H7 (cell line): ENCODE measurements around the gene EEIG2. TPM values are rescaled to one million over a fixed set of nuclear protein-coding genes. Genes with fewer than 3 reads are reported as not detected.

Experiments
- DNase-seq: peaks from one replicate; pipeline ENCODE4 v3.0.0; 2012
- H3K27me3 ChIP-seq: 2 replicates; pipeline ENCODE4 v1.6.0; 2011; ENCODE audit warnings: mild to moderate bottlenecking, low read length; ENCODE audit not compliant: control insufficient read depth, insufficient read depth
- H3K36me3 ChIP-seq: replicated peaks from 2 replicates; pipeline ENCODE4 v1.5.1; 2011; ENCODE audit warnings: low read length; ENCODE audit not compliant: control insufficient read depth, insufficient read depth
- H3K4me3 ChIP-seq: 2 replicates; pipeline ENCODE4 v1.5.1; 2011; ENCODE audit warnings: low read depth, mild to moderate bottlenecking, control low read depth, low read length, moderate library complexity; ENCODE audit not compliant: insufficient read depth
- total RNA-seq: library from RNA; depleted of rRNA; stranded (reverse); fragments of >200 nt; shearing (Covaris generic); gene quantifications from 2 replicates; pipeline ENCODE4 v1.2.3, GENCODE V29; 2014

The EEIG2 gene
- total RNA-seq, 1 experiment from 2014 or later: 25.1 TPM

DNA sequence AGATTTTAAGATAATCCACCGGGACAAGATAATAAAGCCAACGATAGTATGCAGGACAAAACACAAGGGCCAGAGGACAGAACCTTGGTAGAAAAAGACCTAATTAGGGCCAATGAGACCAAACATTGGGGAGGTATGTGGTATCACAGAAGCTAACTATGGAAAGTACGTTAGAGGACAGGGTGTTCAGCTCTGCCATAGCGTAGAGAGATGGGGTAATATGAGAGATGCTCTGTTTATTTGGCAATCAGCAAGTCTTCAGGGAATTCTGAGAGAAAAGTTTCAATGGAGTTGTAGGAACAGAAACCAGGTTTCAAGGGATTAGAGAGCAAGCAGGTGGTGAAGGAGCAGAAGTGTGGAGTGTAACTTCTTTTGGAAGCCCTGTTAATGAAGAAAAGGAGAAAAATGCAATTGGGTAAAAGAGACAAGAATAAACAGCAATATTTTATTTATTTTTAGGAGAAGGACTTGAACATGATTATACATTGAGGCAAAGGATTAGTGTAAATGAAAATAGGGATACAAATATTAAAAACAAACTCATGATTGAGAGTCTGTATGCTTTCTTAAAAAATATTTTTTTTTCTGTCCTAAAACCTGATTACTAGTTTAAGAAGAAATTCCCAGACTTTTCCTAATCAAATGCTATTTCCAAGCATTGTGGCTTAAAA, 24.0 kb downstream of the EEIG2 start:
- Histone ChIP-seq H3K36me3 (no peaks in the 10 kb centered on the region), H3K4me3 (no peak overlapping the region), H3K27me3 (no peaks in the 10 kb centered on the region)
- no peak for DNase-seq

DNA sequence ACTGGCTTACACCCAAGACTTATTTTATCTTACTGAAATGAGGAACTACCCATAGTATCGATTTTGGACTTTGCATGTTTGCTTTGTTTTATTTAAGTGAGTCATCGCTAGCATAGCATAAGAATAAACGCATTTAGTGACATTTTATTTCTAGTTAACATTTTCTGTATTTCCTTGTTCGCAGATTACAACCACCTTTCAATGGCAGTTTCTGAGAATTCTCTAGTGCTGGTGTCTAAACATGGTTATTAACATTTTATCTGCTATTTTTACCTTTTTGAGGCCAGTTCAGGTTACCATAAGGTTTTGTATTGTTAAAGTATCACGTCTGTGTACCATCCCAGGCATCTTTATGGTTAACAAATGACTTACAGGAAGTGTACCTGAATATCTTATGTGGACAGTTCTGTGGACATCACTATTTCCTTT, 24.5 kb downstream of the EEIG2 start:
- no peaks in the 10 kb centered on the region for H3K36me3 ChIP-seq
- no peaks in the 10 kb centered on the region for H3K27me3 ChIP-seq
- no peak for DNase-seq
- no peak overlapping the region for H3K4me3 ChIP-seq

DNA sequence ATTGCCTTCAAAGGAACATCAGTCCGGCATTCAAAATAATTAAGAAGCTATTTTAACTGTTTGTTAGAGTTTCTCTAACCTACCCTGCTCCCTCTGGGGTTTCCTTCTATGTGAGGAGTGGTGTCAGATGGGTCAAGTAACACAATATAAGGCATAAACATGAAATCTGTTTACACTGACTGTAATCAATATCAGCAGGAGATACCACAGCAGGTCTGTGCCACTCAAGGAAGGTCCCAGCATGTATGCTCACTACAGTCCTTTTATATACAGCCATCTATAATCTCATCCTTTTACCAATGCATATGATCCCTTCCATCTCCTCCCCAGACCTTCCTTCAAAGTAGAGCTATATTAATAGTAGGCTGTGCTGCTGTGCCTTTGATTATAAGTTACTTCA, 25.4 kb downstream of the EEIG2 start:
- Histone ChIP-seq H3K36me3 (no peaks in the 10 kb centered on the region), H3K4me3 (no peak overlapping the region), H3K27me3 (no peaks in the 10 kb centered on the region)
- no peak for DNase-seq

DNA sequence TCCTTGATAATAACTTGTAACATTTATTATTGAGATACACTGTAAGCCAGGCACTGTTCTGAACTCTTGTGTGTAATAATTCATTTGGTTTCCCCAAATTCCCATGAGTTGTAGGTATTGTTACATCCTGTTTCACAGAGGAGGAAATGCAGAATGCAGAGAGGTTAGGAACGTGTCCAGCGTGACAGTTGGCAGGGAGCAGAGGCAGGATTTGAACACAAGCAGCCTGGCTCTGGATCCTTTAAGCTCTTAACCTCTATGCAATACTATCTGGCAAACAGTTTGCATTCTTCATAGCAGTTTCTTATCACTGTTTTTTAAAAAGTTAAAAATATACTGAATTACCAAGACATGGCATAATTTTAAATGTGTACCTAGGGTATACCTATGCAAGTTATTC, 30.5 kb downstream of the EEIG2 start:
- no peaks in the 10 kb centered on the region for H3K36me3 ChIP-seq
- no peak for DNase-seq
- H3K4me3 ChIP-seq: no peak overlapping the region
- no peaks in the 10 kb centered on the region for H3K27me3 ChIP-seq

DNA sequence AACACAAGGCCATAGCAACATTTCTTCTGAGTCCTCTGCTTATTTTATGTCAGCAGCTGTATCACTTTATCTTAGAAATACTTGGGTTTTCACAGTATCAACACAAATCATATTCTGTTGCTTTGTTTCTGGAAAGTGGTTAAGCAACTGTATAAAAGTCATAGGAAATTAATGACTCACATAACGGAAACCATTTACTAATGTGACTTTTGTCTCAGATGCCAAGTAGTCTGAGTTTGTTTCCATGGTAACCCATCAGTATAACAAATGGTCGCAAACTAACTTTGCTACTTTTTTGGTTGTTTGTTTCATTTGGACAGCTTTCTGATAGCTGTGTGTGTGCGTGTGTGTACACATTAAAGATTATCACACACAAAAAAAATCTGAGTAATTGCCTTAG, 31.1 kb downstream of the EEIG2 start:
- no peak for DNase-seq
- Histone ChIP-seq H3K27me3 (no peaks in the 10 kb centered on the region), H3K36me3 (no peaks in the 10 kb centered on the region), H3K4me3 (no peak overlapping the region)

DNA sequence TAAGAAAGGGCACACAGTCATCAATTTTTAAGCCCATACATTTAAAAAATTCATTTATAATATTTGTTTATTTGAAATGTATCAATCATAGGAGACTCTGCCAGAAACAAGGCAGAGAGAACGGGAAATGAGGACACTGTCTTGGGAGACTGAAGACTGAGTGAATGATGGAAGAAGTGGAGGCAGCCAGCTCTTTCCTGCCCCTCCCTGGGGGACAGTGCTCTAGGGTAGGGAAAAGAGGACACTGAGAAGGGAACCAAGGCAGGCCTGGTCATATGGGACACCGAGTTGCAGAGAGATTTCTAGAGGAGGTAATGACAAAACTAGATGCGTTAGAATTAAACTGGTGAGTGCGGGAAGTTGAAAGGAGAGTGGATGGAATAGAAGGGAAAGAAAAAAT, 31.6 kb downstream of the EEIG2 start:
- no peak for DNase-seq
- Histone ChIP-seq H3K4me3 (no peak overlapping the region), H3K27me3 (no peaks in the 10 kb centered on the region), H3K36me3 (no peaks in the 10 kb centered on the region)

DNA sequence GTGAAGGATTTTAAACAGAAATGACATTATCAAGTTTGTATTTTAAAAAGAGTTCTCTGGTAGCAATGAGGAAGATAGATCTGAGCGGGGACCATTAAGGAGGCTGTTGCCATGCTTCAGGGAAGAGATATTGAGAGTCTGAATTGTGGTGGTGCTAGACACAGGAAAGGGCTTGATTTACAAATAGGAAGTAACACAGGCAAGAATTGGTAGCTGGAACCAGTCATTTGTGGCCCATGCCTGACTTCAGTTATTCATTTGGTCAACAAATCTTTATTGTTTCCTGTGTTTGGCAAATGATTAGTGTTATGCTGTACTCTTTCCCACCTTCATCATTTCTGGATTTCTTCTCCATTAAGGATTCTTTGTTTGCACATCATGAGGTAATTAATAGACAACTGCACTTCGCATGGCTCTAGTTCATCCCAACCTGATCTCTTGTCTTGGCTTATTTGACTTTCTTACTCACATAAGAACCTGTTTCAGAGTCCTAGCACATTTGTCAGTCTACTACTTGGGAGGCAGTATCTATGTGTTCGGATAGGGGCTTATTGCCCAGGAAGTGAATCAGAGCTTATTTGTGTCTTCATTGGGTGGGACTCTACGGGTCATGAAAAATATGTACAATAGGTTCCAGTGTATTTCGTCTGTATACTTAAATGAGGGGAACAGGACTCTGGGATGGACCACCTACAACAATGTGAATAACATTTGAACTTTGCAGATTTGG, 32.3 kb downstream of the EEIG2 start:
- Histone ChIP-seq H3K4me3 (no peak overlapping the region), H3K27me3 (no peaks in the 10 kb centered on the region)
- DNase-seq: no peak

DNA sequence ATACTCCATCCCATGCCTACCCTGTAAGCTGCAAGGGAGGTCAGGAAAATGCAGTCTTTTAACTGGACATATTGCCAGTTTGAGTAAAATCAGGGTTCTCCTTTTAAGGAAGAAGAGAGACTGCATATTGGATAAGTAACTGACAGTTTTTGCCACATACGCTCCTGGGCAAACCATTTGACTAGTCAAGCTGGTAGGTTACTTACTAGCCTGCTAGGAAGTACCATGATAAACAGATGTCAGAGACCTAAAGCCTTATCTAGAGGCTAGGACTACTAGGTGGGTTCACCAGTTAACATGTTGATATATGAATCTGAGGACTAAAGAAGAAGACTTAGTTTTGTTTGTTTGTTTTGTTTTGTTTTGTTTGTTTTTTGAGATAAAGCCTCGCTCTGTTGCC, 33.5 kb downstream of the EEIG2 start:
- Histone ChIP-seq H3K36me3 (no peaks in the 10 kb centered on the region), H3K4me3 (no peak overlapping the region), H3K27me3 (no peaks in the 10 kb centered on the region)
- DNase-seq: no peak

More for the DNA sequence above, 32.3 kb downstream of the EEIG2 start:
- no peaks in the 10 kb centered on the region for H3K36me3 ChIP-seq

DNA sequence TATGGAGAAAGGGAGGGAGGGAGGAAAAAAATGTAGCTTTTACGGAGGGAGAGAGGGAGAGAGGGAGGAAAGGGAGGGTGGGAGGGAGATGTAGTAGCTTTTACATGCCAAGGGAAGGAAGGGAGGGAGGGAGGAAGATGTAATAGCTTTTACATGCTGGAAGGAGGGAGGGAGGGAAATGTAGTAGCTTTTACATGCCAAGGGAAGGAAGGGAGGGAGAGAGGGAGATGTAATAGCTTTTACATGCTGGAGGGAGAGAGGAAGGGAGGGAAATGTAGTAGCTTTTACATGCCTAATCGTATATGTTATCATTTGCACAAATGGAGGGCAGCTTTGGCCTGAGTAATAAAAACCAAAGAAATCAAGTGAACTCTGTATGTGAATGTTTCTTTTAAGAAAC, 35.6 kb downstream of the EEIG2 start:
- no peak for DNase-seq
- no peak overlapping the region for H3K4me3 ChIP-seq

DNA sequence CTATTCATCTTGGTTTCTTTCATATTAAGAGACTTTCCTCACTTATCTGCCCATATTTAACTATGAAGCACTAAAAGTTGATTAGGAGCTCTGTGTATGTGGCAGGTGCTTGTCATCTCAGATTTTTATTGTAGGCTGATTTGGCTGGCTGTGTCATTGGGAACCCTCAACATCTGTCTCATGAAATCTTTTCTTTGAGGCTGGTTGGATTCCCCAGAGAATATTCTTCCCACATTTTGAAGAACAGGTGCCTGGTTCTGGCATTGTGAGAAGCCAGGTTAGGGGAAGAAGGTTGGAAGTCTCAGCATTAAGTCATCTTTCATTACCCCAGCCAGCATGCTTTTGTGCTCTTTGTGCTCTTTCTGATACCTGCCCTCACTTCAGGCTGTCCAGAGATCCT, 37.1 kb downstream of the EEIG2 start:
- H3K36me3 ChIP-seq: no peaks in the 10 kb centered on the region
- H3K27me3 ChIP-seq: no peaks in the 10 kb centered on the region
- no peak overlapping the region for H3K4me3 ChIP-seq
- DNase-seq: no peak

More for the DNA sequence above, 35.6 kb downstream of the EEIG2 start:
- H3K36me3 ChIP-seq: no peaks in the 10 kb centered on the region
- H3K27me3 ChIP-seq: no peaks in the 10 kb centered on the region

DNA sequence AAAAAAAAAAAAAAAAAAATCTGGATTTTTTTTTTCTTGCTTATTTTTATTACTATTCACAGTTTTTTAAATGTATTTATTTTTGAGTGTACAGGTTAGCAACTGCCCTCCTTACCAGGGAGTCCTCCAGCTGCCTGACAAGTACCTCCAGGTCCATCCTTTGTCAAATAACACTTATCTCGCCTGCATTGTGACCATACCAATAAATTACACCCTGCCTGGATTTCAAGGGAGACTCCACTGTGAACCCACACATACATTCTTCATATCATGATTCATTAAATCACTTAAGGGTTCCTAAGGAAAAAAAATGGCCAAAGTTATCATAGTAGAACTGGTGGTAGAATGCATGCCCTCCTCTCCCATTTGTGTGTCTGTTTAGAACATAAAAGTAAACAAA, 38.4 kb downstream of the EEIG2 start:
- H3K4me3 ChIP-seq: no peak overlapping the region
- H3K27me3 ChIP-seq: no peaks in the 10 kb centered on the region
- DNase-seq: no peak
- no peaks in the 10 kb centered on the region for H3K36me3 ChIP-seq

DNA sequence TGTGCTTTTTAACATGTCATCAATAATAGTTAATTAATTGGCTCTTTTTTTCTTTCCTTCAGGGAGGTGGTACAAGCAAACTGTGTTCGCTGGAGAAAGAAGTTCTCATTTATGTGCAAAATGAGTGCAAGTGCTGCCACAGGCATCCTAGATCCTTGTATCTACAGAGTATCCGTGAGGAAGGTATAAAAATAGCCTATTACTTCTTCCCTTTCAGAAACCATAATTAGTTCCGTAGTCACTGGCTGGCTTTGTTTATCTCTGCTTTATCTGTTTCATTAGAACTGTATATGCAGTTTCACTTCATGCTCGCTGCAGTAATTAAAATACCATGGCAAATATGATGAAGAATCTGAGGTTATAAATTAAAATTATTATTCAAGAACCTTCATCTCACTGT, 40.6 kb downstream of the EEIG2 start:
- DNase-seq: no peak
- no peaks in the 10 kb centered on the region for H3K27me3 ChIP-seq
- no peaks in the 10 kb centered on the region for H3K36me3 ChIP-seq
- H3K4me3 ChIP-seq: no peak overlapping the region

DNA sequence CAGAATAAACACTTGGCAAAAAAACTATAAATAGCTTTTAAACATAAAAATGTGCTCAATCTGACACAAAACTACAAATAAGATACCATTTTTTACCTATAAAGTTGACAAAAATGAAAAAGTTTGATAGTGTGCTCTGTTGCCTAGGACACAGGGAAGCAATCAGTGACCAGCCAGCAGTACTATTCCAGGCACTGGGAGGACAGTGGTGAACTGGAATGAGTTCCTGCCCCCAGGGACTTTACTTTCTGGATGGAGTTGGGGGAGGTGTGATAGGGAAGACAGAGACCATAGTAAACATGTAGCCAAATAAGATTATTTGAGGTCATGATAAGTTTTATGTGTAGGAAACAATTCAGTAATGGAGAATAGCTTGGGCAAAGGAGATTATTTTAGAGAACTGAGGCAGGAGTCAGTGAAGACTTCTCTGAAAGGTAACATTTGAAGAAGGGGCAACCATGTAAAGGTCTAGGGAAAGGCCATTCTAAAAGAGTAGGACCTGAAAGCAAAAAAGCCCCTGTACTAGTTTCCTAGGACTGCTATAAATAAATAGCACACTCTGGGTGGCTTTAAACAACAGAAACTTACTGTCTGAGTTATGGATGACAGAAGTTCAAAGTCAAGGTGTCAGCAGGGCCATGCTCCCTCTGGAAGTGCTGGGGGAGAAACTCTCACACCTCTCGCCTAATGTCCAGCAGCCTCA, 42.0 kb downstream of the EEIG2 start:
- DNase-seq: no peak
- H3K4me3 ChIP-seq: no peak overlapping the region
- no peaks in the 10 kb centered on the region for H3K36me3 ChIP-seq

DNA sequence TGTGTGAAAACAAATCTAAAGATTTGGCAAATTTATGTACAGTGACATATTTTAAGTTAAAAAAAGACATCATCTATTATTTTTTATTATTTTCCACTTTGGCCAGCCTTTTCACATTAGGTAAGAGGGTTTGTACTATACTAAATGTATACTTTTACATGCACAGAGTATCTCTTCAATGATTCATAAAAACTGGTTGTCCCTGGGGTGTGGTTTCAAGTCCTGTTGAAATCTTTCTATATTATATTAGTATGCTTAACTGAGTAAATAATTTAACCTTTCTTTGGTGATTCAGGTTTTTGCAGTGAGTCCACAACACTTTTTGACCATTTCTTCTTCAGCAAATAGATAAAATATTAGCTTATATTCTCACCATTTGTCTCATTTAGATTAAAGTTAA, 45.7 kb downstream of the EEIG2 start:
- Histone ChIP-seq H3K36me3 (no peaks in the 10 kb centered on the region), H3K4me3 (no peak overlapping the region), H3K27me3 (no peaks in the 10 kb centered on the region)
- no peak for DNase-seq

More for the DNA sequence above, 42.0 kb downstream of the EEIG2 start:
- H3K27me3 ChIP-seq: no peaks in the 10 kb centered on the region

DNA sequence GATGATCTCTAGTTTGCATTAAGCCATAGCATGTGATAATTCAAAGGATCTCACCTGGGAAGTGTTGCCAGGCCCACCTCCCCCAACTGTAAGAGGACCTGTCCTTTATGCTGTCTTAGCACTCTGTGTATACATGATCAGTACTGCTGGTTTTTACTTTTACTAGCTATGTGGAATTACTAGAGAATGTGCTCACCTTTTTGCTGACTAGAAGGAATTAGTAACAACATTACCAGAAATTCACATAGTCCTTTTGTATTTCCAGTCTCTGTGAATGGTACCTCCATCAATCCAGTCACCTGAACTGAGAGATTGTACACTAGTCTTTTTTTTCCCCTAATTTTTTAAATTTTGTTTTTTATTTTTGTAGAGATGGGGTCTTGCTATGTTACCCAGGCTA, 46.6 kb downstream of the EEIG2 start:
- DNase-seq: no peak
- H3K27me3 ChIP-seq: no peaks in the 10 kb centered on the region
- no peak overlapping the region for H3K4me3 ChIP-seq
- H3K36me3 ChIP-seq: no peaks in the 10 kb centered on the region
